Effector memory CD4-positive, alpha-beta T cell (primary cell): ENCODE data around the gene EMX2.

Experiments
- DNase-seq, 3 donors: peaks; one replicate each; pipeline ENCODE4 v3.0.0-alpha.2; 2020
- H3K27ac ChIP-seq: 2 replicates; pipeline ENCODE4 v1.7.0; 2013; ENCODE audit warnings: mild to moderate bottlenecking, low read length, moderate library complexity; ENCODE audit not compliant: insufficient read depth, poor library complexity, severe bottlenecking
- H3K27me3 ChIP-seq: replicated peaks from 2 replicates; pipeline ENCODE4 v1.7.0; 2013; ENCODE audit warnings: mild to moderate bottlenecking, low read length; ENCODE audit not compliant: insufficient read depth, control insufficient read depth, poor library complexity, severe bottlenecking
- H3K36me3 ChIP-seq: 2 replicates; pipeline ENCODE4 v1.7.0; 2013; ENCODE audit warnings: mild to moderate bottlenecking, low read length, moderate library complexity; ENCODE audit not compliant: control insufficient read depth, insufficient read depth
- H3K4me1 ChIP-seq: 2 replicates; pipeline ENCODE4 v1.7.0; 2013; ENCODE audit warnings: low read length, mild to moderate bottlenecking; ENCODE audit not compliant: control insufficient read depth, insufficient read depth, poor library complexity, severe bottlenecking
- H3K4me3 ChIP-seq: 2 replicates; pipeline ENCODE4 v1.7.0; 2013; ENCODE audit warnings: low read length, low read depth, mild to moderate bottlenecking; ENCODE audit not compliant: insufficient read depth, poor library complexity, severe bottlenecking
- H3K9me3 ChIP-seq: 2 replicates; pipeline ENCODE4 v1.7.0; 2013; ENCODE audit warnings: mild to moderate bottlenecking, low read length, moderate library complexity; ENCODE audit not compliant: control insufficient read depth
- total RNA-seq, 3 donors: gene quantifications; one replicate each; lab custom pipeline; 2026; lab: John Stamatoyannopoulos, UW

Gene EMX2
- 0 reads per million in 3 donors for total RNA-seq

GRCh38 chr10:117542706-117543224 lies at the start of gene EMX2:
EMX2 (plus strand) TSS chr10:117542746; CDS start chr10:117543268, 522 bp downstream.
- no peaks in the 10 kb centered on the region for H3K36me3 ChIP-seq
- no peaks in the 10 kb centered on the region for H3K9me3 ChIP-seq
- peaks cover 7% of the 10 kb centered on the region for H3K4me1 ChIP-seq
- no peak for DNase-seq
- H3K27me3 ChIP-seq = peaks cover 50% of the 10 kb centered on the region
- H3K27ac ChIP-seq = no peak within 1 kb of the TSS
- peak within 1 kb of the TSS; percentile 4 for H3K4me3 ChIP-seq

DNA sequence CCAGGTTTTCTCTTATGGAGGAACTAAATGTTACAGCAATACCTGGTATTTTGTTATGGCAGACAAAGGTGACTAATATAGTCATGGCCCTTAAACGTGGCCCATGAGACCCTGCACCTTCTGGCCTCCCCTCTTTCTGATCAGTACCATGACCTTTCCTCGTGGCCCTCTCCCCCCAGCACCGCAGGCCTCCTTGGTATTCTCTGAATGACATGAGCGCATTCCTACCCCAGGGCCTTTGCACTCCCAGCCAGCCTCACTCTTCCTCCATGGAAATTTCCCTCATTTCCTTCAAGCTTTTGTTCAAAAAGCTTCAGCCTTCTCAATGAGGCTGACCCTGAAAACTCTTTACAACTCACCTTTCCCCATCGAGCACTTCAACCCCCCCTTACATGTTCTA lies 46.5 kb upstream of the EMX2 start:
- no peak for DNase-seq
- Histone ChIP-seq H3K4me1 (no peaks in the 10 kb centered on the region), H3K4me3 (no peak overlapping the region)

DNA sequence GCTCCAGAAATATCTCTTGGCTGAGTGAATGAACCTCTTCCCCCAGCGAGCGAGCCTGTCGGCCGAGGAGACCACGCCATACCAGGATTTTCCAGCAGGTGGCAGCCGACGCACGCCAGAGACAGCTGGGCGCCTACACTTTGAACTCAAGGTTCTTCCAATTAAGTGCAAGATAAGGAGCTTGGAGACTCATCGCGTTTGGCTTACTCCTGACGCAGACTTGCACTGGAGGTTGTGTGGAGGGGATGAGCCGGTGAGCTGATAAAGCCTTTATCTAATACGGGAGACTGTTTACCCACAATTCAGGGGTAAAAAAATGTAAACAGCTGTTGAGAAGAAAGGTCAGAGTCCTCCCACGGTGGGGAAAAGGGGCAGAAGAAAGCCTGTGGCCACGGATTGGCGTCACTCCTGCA lies 45.9 kb upstream of the EMX2 start:
- no peaks in the 10 kb centered on the region for H3K4me1 ChIP-seq

More for the DNA sequence above, 46.5 kb upstream of the EMX2 start:
- H3K9me3 ChIP-seq = no peaks in the 10 kb centered on the region
- H3K27me3 ChIP-seq = no peaks in the 10 kb centered on the region
- no peak overlapping the region for H3K27ac ChIP-seq
- H3K36me3 ChIP-seq = no peaks in the 10 kb centered on the region

DNA sequence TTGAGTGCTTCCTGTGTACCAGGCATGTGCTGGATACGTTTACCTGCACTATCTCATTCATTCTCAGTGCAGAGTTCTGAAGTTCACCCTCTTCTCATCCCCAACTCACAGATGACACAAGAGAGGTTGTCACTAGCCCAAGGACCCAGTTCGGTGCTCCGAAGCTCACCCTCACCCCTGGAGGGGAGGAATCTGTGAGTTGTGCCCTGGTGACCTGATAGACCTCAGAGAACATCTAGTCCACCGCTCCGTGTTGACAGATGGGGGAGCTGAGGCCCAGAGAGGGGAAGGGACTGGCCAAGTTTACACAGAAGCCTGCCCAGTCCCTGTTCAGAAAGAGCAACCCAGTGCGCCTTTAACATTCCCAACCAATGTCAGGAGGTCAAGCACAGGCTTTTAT lies 44.8 kb upstream of the EMX2 start:
- Histone ChIP-seq H3K36me3 (no peaks in the 10 kb centered on the region), H3K4me1 (no peaks in the 10 kb centered on the region), H3K9me3 (no peaks in the 10 kb centered on the region), H3K27ac (no peak overlapping the region), H3K4me3 (no peak overlapping the region), H3K27me3 (no peaks in the 10 kb centered on the region)
- no peak for DNase-seq

More for the DNA sequence above, 45.9 kb upstream of the EMX2 start:
- Histone ChIP-seq H3K9me3 (no peaks in the 10 kb centered on the region), H3K27me3 (no peaks in the 10 kb centered on the region), H3K27ac (no peak overlapping the region), H3K36me3 (no peaks in the 10 kb centered on the region), H3K4me3 (no peak overlapping the region)
- DNase-seq = peak; percentile 17 to 44 (median 18)

GRCh38 chr10:117499248-117500105 lies 43.1 kb upstream of the EMX2 start:
- no peak for DNase-seq
- Histone ChIP-seq H3K27me3 (no peaks in the 10 kb centered on the region), H3K4me1 (no peaks in the 10 kb centered on the region), H3K4me3 (no peak overlapping the region), H3K36me3 (no peaks in the 10 kb centered on the region), H3K9me3 (no peaks in the 10 kb centered on the region), H3K27ac (no peak overlapping the region)

DNA sequence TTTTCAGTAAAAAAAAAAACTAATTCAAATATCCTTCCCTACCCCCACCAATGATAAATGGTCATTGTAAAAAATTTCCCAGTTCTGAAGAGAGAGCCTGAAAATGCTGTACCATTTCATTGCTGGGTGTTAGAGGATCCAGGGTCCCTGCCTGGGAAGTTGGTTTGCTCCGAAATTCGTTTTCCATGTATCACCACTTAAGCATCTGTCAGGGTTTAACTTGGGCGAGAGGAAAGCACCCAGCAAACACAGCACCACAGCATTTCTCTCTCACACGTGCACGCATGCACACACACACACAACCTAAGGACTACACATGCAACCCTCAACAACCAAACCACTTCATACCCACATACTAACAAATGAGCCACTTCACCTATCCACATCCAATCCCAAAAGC lies 42.1 kb upstream of the EMX2 start:
- Histone ChIP-seq H3K27ac (no peak overlapping the region), H3K4me3 (no peak overlapping the region), H3K27me3 (no peaks in the 10 kb centered on the region), H3K4me1 (no peaks in the 10 kb centered on the region), H3K36me3 (no peaks in the 10 kb centered on the region), H3K9me3 (no peaks in the 10 kb centered on the region)
- DNase-seq = no peak

DNA sequence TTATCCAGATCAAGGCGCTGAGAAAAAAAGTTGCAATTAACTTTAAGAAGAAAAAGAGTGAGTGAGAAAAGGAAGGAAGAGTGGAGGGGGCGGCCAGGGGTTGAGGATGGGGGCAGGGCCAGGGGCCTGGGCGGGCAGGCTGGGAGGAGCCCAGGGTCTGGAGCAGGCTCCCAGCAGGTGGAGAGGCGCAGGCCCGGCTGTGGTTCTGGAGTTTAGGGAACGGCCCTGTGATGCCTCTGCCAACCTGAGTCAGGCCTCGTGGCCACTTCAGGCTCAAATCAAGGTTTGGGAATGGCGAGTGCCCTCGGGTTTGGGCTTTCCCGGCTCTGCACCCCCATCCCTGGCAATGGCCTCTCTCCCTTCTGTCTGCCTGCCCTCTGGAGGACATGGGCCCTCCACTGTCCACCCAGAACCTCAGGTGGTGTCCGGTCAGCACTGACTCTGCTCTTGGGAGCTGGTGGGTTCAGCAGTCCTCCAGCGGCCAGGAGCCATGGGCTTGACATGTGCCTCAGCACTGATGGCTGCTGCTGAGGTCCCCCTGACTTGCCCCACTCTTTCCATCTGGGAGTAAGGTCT lies 41.0 kb upstream of the EMX2 start:
- H3K27me3 ChIP-seq = no peaks in the 10 kb centered on the region

DNA sequence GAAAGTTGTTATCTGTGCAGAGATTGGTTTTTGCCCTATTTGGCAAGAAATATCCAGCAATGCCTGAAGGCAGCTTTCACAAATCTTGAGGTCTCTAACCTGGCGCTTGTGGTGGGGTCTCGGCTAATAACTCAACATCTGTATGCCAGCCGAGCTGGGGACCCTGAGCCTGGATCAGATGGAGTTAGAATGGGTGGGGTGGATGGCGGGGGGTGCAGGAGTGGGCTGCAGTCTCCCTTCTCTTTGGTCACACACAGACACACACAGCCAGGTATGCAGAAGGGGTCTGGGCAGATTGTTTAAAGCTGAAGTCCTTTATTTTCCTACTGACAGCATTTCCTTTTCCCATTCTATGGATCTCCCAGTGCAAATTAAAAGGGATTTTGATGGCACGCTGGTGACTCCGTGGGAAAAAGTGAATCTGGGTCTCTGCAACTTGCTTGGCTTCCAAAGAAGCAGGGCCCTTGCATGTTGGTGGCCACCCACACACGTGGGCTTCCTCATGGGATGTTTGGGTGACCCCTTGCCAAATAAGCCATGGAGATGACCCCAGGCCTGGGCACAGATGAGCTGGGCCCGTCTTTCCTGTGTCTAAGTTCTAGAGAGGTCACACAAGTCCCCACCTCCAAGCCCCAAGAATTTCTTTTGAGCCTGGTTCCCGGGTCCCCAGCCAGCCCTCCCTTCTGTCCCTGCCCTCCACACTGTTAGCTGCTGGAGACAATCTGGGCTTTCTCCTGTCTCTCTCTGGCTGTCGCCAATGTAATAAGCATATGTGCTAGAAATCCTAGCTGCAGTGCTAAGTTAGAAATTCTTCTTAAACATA lies 39.9 kb upstream of the EMX2 start:
- no peaks in the 10 kb centered on the region for H3K27me3 ChIP-seq
- no peak overlapping the region for H3K4me3 ChIP-seq
- H3K36me3 ChIP-seq = no peaks in the 10 kb centered on the region
- H3K27ac ChIP-seq = no peak overlapping the region
- H3K9me3 ChIP-seq = no peaks in the 10 kb centered on the region
- H3K4me1 ChIP-seq = no peaks in the 10 kb centered on the region
- DNase-seq = no peak

More for the DNA sequence above, 41.0 kb upstream of the EMX2 start:
- Histone ChIP-seq H3K4me3 (no peak overlapping the region), H3K27ac (no peak overlapping the region), H3K36me3 (no peaks in the 10 kb centered on the region), H3K4me1 (no peaks in the 10 kb centered on the region), H3K9me3 (no peaks in the 10 kb centered on the region)
- DNase-seq = no peak

DNA sequence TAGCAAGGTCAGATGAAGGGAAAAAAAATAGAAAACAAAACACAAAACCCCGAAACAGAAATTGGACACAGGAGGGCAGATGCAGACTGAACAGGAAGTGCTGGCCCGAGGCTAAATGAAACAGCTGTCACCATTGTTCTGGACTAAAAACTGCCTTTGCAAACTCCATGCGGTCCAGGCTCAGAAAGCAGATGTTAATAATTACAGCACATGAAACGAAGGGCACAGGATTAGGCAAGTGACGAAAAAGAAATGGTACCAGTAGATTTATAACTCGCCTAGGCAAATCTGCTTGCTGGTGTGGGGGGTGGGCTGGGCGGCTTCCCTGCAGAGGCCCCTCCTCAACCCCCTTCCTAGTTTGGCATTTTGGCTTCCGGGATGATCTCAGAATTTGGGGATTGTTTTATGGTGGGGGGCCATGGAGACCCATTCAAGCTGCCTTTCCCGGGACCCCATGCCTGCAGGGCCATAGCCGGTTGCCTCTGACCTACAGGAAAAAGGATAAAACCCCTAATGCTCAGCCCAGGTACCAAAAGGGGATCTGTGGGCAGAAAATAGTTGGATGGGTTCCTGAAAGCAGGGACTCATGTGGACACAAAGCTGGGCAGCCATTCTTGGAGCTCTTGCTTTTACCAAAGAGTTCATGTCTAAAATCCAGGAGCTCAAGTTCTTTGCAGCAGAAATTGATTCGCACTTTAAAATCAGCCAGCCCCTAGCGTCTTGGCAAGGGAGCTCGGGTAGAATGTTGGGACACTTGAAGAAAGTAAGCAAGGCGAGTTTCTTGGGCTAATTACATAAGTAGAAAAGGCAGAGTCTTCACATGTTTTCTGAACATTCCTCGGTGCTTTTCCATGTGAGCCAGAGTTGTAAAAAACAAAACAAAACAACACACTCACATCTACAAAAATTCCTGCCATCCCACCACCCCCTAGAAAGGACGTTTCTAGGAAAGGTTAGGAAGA lies 39.0 kb upstream of the EMX2 start:
- H3K4me1 ChIP-seq = no peaks in the 10 kb centered on the region
- DNase-seq = no peak
- H3K36me3 ChIP-seq = no peaks in the 10 kb centered on the region
- H3K4me3 ChIP-seq = no peak overlapping the region
- no peaks in the 10 kb centered on the region for H3K27me3 ChIP-seq
- no peaks in the 10 kb centered on the region for H3K9me3 ChIP-seq
- no peak overlapping the region for H3K27ac ChIP-seq
